A673 (cell line): ENCODE data around the gene ACP4. TPM values are rescaled to one million over a fixed set of nuclear protein-coding genes. Genes with fewer than 3 reads are reported as not detected.
"Not testable (repeated sequence)": the region's sequence is repeated elsewhere in the genome, so short reads cannot be mapped to it uniquely, and the experiment has no call there.

ENCODE experiments used
- BruUV-seq: library from RNA; stranded (reverse); fragments of 400-500 nt; replicated peaks from 2 replicates; lab custom pipeline; 2021; lab: Mats Ljungman, UMichigan
- CTCF ChIA-PET: fragments of 300-600 bp; sonication (Branson Sonifier 250); formaldehyde crosslinking; loops from one replicate; lab custom pipeline; 2022; ENCODE audit warnings: antibody characterized with exemption; lab: Charles Lee
- POLR2A ChIA-PET: fragments of 300-600 bp; sonication (Branson Sonifier 250); formaldehyde crosslinking; loops from one replicate; lab custom pipeline; 2022; ENCODE audit warnings: antibody characterized with exemption; ENCODE audit not compliant: low non-redundant PET; lab: Charles Lee
- DNase-seq: peaks from one replicate; pipeline ENCODE4 v3.0.0-alpha.2; 2015; ENCODE audit warnings: low spot score
- H3K27ac ChIP-seq: fragments of 200-600 bp; sonication (generic); 2 replicates; pipeline ENCODE4 v1.5.1; 2016; ENCODE audit warnings: mixed run types, low read depth, mild to moderate bottlenecking, mixed read lengths, antibody characterized with exemption, low read length; ENCODE audit not compliant: poor library complexity, severe bottlenecking
- H3K27me3 ChIP-seq: fragments of 200-600 bp; sonication (generic); replicated peaks from 2 replicates; pipeline ENCODE4 v1.6.1; 2017; ENCODE audit warnings: mixed run types, low read depth, mild to moderate bottlenecking, mixed read lengths, antibody characterized with exemption, low read length; ENCODE audit not compliant: insufficient read depth, poor library complexity
- H3K36me3 ChIP-seq: fragments of 200-600 bp; sonication (generic); 2 replicates; pipeline ENCODE4 v1.6.1; 2016; ENCODE audit warnings: mixed run types, mild to moderate bottlenecking, mixed read lengths, antibody characterized with exemption, low read length; ENCODE audit not compliant: insufficient read depth, poor library complexity, severe bottlenecking
- H3K4me1 ChIP-seq: fragments of 200-600 bp; sonication (generic); 2 replicates; pipeline ENCODE4 v1.6.1; 2017; ENCODE audit warnings: mixed run types, mild to moderate bottlenecking, mixed read lengths, antibody characterized with exemption, low read length; ENCODE audit not compliant: insufficient read depth, poor library complexity, severe bottlenecking
- H3K4me3 ChIP-seq: fragments of 200-600 bp; sonication (generic); 2 replicates; pipeline ENCODE4 v1.5.1; 2016; ENCODE audit warnings: low read depth, mixed run types, mild to moderate bottlenecking, mixed read lengths, low read length; ENCODE audit not compliant: poor library complexity, severe bottlenecking
- H3K9me3 ChIP-seq: fragments of 200-600 bp; sonication (generic); 2 replicates; pipeline ENCODE4 v1.6.1; 2016; ENCODE audit warnings: mixed run types, low read depth, mild to moderate bottlenecking, mixed read lengths, antibody characterized with exemption, low read length; ENCODE audit not compliant: poor library complexity, severe bottlenecking
- CTCF ChIP-seq: fragments of 300-800, 200-600 bp; sonication (generic); conservative IDR thresholded peaks from 2 replicates; pipeline ENCODE4 v1.5.1; 2017; ENCODE audit warnings: low read depth, mild to moderate bottlenecking, antibody characterized with exemption, low read length, moderate library complexity, mixed read lengths
- EZH2 ChIP-seq: fragments of 200-600 bp; sonication (generic); IDR thresholded peaks from 2 replicates; pipeline ENCODE4 v1.6.1; 2017; ENCODE audit warnings: borderline replicate concordance, low read depth, mild to moderate bottlenecking, mixed read lengths, antibody characterized with exemption, low read length; ENCODE audit not compliant: poor library complexity, severe bottlenecking
- intact Hi-C: fragments of 100-400 bp; cut with micrococcal nuclease; formaldehyde crosslinking; loops from one replicate; pipeline ENCODE4 v1.10.0; 2022; ENCODE audit not compliant: unreplicated experiment
- total RNA-seq: library from RNA; stranded (reverse); gene quantifications from 2 replicates; pipeline ENCODE4 v1.2.3, GENCODE V29; 2021

The ACP4 gene
- total RNA-seq, 1 experiment from 2014 or later: not detected

- CTCF ChIA-PET: no interaction called here
- Histone ChIP-seq H3K36me3 (no peaks in the 10 kb centered on the region), H3K4me1 (no peaks in the 10 kb centered on the region), H3K27ac (no peak overlapping the region), H3K4me3 (no peak overlapping the region), H3K27me3 (no peaks in the 10 kb centered on the region), H3K9me3 (no peaks in the 10 kb centered on the region)
- intact Hi-C loops: no loop called here
- TF ChIP-seq EZH2: no peak
- TF ChIP-seq CTCF: no peak
- BruUV-seq: no TSS peak
- POLR2A ChIA-PET: no interaction called here
- no peak for DNase-seq
These were observed 19.3 kb upstream of the ACP4 start for GRCh38 chr19:50770888-50771287.

DNA sequence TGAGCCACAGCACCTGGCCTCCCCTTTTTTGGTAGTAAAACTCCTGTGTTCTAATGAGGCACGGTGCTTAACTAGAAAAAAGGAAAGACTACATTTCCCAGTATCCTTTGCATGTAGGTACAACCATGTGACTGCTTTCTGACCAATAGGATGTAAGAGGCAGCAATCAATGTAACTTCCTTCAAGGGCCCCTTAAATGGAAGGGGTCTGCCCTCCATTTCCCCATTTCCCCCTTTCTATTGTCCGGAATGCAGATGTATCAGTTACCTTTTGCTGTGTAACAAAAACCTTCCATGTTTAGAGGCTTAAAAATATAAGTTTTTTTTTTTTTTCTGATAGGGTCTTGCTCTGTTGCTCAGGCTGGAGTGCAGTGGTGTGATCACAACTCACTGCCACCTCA, 17.7 kb upstream of the ACP4 start:
- no peak overlapping the region for H3K4me3 ChIP-seq
- H3K9me3 ChIP-seq: no peaks in the 10 kb centered on the region
- no peak overlapping the region for H3K27ac ChIP-seq
- DNase-seq: peak; percentile 52
- peaks cover under 1% of the 10 kb centered on the region for H3K4me1 ChIP-seq
- ChIA-PET POLR2A (no interaction called here), CTCF (no interaction called here)
- intact Hi-C loops: no loop called here
- no TSS peak for BruUV-seq
- no peaks in the 10 kb centered on the region for H3K36me3 ChIP-seq
- H3K27me3 ChIP-seq: no peaks in the 10 kb centered on the region
- TF ChIP-seq EZH2 (no peak), CTCF (no peak)

- H3K9me3 ChIP-seq, H3K36me3 ChIP-seq, intact Hi-C loops, H3K4me3 ChIP-seq, BruUV-seq, H3K27ac ChIP-seq, DNase-seq, H3K27me3 ChIP-seq, CTCF ChIA-PET, POLR2A ChIA-PET, H3K4me1 ChIP-seq: not testable (repeated sequence)
These were observed 17.3 kb upstream of the ACP4 start for GRCh38 chr19:50772912-50773311.

GRCh38 chr19:50773454-50773853, 16.8 kb upstream of the ACP4 start:
- BruUV-seq, H3K4me3 ChIP-seq, intact Hi-C loops, H3K9me3 ChIP-seq, H3K36me3 ChIP-seq, H3K27me3 ChIP-seq, DNase-seq, H3K27ac ChIP-seq, POLR2A ChIA-PET: not testable (repeated sequence)
- H3K4me1 ChIP-seq: peaks cover 10% of the 10 kb centered on the region
- CTCF ChIA-PET: interaction anchor here (0.7 kb wide), 1 partner anchor 1061 kb away, joined by 3 read pairs; no protein-coding TSS in a partner anchor
